NB4 (cell line): Measurements from ENCODE around the gene ABCF2.

ENCODE experiments used
- POLR2A ChIP-seq: IDR thresholded peaks from 2 replicates; pipeline ENCODE4 v1.6.1; 2011; ENCODE audit warnings: mild to moderate bottlenecking; ENCODE audit not compliant: insufficient read length; ENCODE audit errors: extremely low read depth
- TF ChIP-seq, protein P1 (sequence below): IDR thresholded peaks from one replicate; pipeline ENCODE4 v1.5.1; 2012; ENCODE audit warnings: low read depth, low read length
- TF ChIP-seq, protein P2 (sequence below): IDR thresholded peaks from 2 replicates; pipeline ENCODE4 v1.6.1; 2011; ENCODE audit warnings: low read depth, low read length

DNA sequence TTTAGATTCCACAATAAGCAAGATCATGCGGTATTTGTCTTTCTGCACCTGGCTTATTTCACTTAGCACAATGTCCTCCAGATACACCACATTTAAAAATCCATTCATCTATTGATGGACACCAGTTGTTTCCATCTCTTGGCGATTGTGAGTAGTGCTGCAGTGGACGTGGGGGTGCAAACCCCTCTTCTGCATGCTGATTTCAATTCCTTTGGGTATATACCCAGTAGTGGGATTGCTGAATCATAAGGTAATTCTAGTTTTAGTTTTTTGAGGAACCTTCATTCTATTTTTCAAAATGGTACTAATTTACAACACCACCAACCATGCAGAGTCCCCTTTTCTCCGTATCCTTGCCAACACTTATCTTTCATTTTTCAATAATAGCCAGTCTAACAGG lies 38.0 kb downstream of the ABCF2 start:
- TF ChIP-seq POLR2A: no peak
- TF ChIP-seq, protein P1, sequence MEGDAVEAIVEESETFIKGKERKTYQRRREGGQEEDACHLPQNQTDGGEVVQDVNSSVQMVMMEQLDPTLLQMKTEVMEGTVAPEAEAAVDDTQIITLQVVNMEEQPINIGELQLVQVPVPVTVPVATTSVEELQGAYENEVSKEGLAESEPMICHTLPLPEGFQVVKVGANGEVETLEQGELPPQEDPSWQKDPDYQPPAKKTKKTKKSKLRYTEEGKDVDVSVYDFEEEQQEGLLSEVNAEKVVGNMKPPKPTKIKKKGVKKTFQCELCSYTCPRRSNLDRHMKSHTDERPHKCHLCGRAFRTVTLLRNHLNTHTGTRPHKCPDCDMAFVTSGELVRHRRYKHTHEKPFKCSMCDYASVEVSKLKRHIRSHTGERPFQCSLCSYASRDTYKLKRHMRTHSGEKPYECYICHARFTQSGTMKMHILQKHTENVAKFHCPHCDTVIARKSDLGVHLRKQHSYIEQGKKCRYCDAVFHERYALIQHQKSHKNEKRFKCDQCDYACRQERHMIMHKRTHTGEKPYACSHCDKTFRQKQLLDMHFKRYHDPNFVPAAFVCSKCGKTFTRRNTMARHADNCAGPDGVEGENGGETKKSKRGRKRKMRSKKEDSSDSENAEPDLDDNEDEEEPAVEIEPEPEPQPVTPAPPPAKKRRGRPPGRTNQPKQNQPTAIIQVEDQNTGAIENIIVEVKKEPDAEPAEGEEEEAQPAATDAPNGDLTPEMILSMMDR: no peak
- TF ChIP-seq, protein P2, sequence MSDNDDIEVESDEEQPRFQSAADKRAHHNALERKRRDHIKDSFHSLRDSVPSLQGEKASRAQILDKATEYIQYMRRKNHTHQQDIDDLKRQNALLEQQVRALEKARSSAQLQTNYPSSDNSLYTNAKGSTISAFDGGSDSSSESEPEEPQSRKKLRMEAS: no peak
